ENCODE measurements around the gene ESYT2. TPM values are rescaled to one million over a fixed set of nuclear protein-coding genes. Genes with fewer than 3 reads are reported as not detected.

Gene ESYT2
- total RNA-seq, 4 donors from 2014 or later: 209 to 286 (median 230) TPM

DNA sequence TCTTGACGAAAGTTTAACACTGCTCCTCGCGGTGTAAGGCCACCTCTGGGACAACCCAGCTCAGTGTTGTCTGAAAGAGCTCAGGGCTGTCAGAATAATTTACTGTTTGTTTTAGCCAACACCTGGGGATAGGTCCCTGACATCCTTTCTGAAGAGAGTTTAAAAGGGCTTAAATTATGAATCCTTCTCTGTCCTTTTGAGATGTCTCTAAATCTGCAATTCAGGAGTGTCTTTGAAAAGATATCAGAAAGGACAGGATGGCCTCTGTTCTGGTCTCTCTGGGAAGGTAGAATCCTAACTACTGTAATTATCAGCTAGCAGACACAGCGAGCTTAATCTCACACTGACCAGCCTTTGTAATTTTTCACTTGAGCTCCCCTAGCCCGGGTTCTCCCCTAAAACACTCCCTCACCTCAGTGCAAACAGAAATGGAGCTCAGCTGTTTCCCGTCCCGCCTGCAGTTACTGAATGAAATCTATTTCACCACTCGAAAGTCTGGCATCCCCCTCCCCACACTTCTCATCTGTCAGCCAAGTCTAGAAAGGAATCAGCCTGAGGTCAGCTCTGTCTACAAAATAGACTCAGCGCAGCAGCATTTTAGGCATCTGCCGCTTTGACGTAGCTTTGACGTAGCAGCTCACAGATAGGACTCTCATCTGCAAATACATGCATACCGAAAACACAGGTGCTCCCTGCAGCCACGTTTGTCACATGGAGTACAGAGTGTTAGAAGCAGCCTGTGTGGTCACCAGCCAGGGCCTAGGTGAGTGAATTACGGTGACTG is 31.9 kb upstream of the ESYT2 start:
- 50 to 62% methylated on average over 7 to 11 of the region's 15 CpGs for WGBS, 2 donors (ENCODE audit: low coverage in 1 of 2)
- Histone ChIP-seq H3K27ac (peak overlapping the region in 3 of 4 donors; percentile 50 to 91 (median 91)), H3K4me1 (peaks cover 0 to 67% (median 12%) of the 10 kb centered on the region in 3 donors)

DNA sequence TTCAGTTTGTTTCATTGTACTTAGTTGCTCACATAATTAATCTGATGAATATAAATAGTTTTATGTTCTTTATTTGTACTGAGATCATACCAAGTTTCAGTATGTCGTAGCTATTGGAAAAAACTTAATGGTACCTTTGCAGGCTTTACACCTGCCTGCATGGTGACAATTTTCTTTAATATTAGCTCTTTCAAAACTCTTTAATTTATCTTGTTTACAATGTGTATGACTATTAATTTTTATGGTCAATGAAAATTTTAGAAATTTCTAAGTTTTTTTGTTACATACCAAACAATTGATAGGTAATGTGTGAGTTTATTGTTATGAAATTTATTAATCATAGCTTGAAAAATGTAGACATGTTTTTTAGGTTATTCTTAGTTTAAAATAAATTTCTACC is 31.1 kb upstream of the ESYT2 start:
- no peak overlapping the region for H3K4me3 ChIP-seq
- H3K27ac ChIP-seq: peak overlapping the region in 2 of 4 donors; percentile 91
- no peaks in the 10 kb centered on the region for H3K9me3 ChIP-seq
- TF ChIP-seq POLR2AphosphoS5 (IDR thresholded peaks at IDR 0.05): no peak
- TF ChIP-seq EP300 (IDR thresholded peaks at IDR 0.05): no peak
- TF ChIP-seq POLR2A (IDR thresholded peaks at IDR 0.05): no peak
- TF ChIP-seq, protein P1, sequence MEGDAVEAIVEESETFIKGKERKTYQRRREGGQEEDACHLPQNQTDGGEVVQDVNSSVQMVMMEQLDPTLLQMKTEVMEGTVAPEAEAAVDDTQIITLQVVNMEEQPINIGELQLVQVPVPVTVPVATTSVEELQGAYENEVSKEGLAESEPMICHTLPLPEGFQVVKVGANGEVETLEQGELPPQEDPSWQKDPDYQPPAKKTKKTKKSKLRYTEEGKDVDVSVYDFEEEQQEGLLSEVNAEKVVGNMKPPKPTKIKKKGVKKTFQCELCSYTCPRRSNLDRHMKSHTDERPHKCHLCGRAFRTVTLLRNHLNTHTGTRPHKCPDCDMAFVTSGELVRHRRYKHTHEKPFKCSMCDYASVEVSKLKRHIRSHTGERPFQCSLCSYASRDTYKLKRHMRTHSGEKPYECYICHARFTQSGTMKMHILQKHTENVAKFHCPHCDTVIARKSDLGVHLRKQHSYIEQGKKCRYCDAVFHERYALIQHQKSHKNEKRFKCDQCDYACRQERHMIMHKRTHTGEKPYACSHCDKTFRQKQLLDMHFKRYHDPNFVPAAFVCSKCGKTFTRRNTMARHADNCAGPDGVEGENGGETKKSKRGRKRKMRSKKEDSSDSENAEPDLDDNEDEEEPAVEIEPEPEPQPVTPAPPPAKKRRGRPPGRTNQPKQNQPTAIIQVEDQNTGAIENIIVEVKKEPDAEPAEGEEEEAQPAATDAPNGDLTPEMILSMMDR (IDR thresholded peaks at IDR 0.05): no peak
- H3K27me3 ChIP-seq: no peaks in the 10 kb centered on the region
- WGBS, 2 donors (ENCODE audit: low coverage in 1 of 2): 67 to 78% methylated on average over 1 of the region's 1 CpG
- H3K36me3 ChIP-seq: no peaks in the 10 kb centered on the region
- no peak for ATAC-seq
- H3K4me1 ChIP-seq: peaks cover 0 to 66% (median 12%) of the 10 kb centered on the region in 3 donors

More for the DNA sequence above, 31.9 kb upstream of the ESYT2 start:
- Histone ChIP-seq H3K4me3 (no peak overlapping the region), H3K36me3 (no peaks in the 10 kb centered on the region), H3K9me3 (no peaks in the 10 kb centered on the region), H3K27me3 (no peaks in the 10 kb centered on the region)
- ATAC-seq: no peak
- TF ChIP-seq POLR2A (IDR thresholded peaks at IDR 0.05) (no peak), POLR2AphosphoS5 (IDR thresholded peaks at IDR 0.05) (no peak), EP300 (IDR thresholded peaks at IDR 0.05) (no peak)
- TF ChIP-seq, protein P1 (IDR thresholded peaks at IDR 0.05): no peak

DNA sequence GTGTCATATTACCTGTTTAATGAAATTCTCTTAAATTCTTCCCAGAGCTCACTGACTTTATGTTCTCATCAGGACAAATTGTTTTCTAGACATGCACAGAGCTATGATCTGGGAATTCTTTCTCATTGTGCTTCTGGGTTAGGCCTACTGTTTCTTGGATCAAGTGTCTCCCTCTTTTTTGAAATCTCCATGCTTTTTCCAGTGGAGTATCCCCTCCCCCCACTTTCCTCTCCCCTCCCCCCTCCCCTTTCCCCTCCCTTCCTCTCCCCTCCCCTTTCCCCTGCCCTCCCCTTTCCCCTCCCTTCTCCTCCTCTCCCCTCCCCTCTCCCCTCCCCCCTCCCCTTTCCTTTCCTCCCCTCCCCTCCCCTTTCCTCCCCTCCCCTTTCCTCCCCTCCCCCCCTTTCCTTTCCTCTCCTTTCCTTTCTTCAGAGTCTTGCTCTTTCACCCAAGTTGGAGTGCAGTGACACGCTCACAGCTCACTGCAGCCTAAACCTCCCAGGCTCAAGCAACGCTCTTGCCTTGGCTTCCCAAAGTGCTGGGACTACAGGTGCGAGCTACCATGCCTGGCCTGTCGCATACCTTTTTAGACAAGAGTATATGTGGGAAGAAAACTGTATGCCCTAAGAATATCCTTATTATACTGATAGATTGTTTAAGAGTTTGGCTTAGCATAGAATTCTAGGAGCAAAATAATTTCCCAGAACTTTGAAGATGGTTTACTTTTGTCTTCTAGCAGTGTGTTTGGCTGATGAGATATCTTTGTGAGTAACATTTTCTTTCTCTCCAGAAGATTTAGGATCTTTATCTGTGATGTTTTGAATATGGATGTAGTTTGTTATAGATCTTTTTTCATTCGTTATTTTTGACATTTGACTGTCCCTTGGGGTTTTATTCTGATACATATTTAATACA is 29.5 kb upstream of the ESYT2 start:
- peaks cover 0 to 55% (median 8%) of the 10 kb centered on the region in 3 donors for H3K4me1 ChIP-seq
- whole genome bisulfite sequencing, 2 donors (ENCODE audit: low coverage in 1 of 2): 60 to 64% methylated on average over 5 of the region's 5 CpGs
- ATAC-seq: no peak

DNA sequence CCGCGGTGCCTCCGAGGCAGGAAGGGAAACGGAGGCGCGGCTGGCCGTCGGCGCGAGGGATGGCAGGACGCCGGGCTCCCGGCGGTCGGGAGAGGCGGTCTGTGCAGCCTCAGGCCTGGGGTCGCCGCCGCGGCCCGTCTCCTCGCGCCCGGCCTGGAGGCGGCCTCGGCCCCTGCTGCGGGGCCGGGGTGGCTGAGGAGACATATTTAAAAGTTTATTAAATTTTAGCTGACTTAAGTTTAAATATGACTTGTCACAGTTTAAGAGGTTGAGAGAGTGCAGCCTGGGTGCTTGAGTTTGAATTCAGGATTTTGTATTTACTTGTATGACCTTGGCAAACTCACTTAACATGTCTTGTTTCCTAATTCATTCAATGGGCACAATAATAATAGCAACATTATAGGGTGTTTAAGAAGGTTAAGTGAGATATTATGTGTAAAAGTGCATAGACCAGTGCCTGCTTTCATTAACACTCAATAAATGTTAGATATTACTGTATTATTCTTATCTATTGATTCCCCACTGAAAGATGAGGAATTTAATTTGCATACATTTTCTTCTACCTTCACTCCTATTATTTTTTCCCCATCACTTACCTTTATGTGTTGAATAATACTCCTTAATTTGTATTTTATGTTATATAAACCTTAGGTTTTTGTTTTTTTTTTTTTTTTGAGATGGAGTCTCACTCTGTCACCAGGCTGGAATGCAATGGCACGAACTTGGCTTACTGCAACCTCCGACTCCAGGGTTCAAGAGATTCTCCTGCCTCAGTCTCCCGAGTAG is 27.8 kb upstream of the ESYT2 start:
- H3K36me3 ChIP-seq: no peaks in the 10 kb centered on the region
- peak overlapping the region; percentile 44 to 90 (median 85) for H3K27ac ChIP-seq
- peak overlapping the region; percentile 68 to 94 for H3K4me3 ChIP-seq
- no peak for TF ChIP-seq POLR2A (IDR thresholded peaks at IDR 0.05)
- TF ChIP-seq, protein P1 (IDR thresholded peaks at IDR 0.05): no peak
- no peak for TF ChIP-seq POLR2AphosphoS5 (IDR thresholded peaks at IDR 0.05)
- TF ChIP-seq EP300 (IDR thresholded peaks at IDR 0.05): no peak
- ATAC-seq: no peak
- 44 to 63% methylated on average over 2 to 3 of the region's 31 CpGs for WGBS, 2 donors (ENCODE audit: low coverage in 1 of 2)
- H3K9me3 ChIP-seq: no peaks in the 10 kb centered on the region
- peaks cover 0 to 47% (median 8%) of the 10 kb centered on the region in 3 donors for H3K4me1 ChIP-seq
- H3K27me3 ChIP-seq: no peaks in the 10 kb centered on the region

More for the DNA sequence above, 29.5 kb upstream of the ESYT2 start:
- no peaks in the 10 kb centered on the region for H3K36me3 ChIP-seq
- peak overlapping the region in 3 of 4 donors; percentile 11 to 60 (median 21) for H3K27ac ChIP-seq
- H3K27me3 ChIP-seq: no peaks in the 10 kb centered on the region
- no peaks in the 10 kb centered on the region for H3K9me3 ChIP-seq
- TF ChIP-seq EP300 (IDR thresholded peaks at IDR 0.05) (no peak), POLR2A (IDR thresholded peaks at IDR 0.05) (no peak), POLR2AphosphoS5 (IDR thresholded peaks at IDR 0.05) (no peak)
- TF ChIP-seq, protein P1 (IDR thresholded peaks at IDR 0.05): no peak
- no peak overlapping the region for H3K4me3 ChIP-seq
